ENCODE measurements around the gene CTSD. TPM values are rescaled to one million over a fixed set of nuclear protein-coding genes. Genes with fewer than 3 reads are reported as not detected.

CTSD gene
- total RNA-seq, 1 experiment from 2014 or later: 127 TPM

DNA sequence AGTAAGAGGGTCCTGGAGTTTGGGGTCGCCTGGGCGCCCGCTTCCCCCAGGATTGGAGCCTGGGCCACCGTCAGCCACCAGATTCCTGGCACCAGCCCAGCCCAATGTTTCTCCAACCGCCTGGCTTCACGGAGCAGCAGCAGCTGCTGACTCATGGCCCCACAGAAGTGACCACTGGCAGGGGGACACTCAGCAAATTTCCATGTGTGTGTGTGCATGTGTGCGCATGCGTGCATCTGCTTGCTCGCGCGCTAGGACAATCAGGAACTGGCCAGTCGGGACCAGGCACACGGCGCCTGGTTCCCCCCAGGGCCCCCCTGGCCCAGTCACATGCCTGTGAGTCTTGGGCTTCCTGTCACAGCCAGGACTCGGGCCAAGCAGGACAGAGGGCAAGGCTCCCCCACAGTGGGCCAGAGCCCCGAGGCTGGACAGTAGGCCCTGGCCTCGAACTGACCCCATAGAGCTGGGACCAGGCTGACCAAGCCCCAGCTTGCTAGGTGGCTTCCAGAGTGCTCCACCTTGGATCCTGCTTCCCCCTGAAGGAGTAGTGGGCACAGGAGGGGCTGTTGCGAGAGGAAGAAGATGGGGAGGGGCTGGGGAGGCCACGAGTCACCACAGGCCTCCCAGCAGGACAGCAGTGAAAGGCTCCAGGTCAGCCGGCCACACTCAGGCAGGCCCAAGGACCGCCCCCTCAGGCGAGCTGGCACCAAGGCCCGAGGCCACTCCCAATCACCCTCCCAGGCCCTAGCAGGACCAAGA is 3.2 kb downstream of the CTSD start:
- 0 out of 2 replicates have a peak overlapping the region, but pooled peaks have one; percentile 7 for H3K4me2 ChIP-seq (ENCODE audit: low read length)
- ChIA-PET CTCF (no interaction called here), POLR2A (no interaction called here), RAD21 (ENCODE audit: low non-redundant PET in 1 of 2, low total read pairs in 2 of 2, uncharacterized antibody in 2 of 2, unreplicated experiment in 2 of 2) (no interaction called here)
- no peaks in the 10 kb centered on the region for H4K20me1 ChIP-seq (ENCODE audit: insufficient read depth)
- H3K9me3 ChIP-seq (ENCODE audit: control insufficient read depth in 1 of 2, insufficient read depth in 1 of 2, low read depth in 1 of 2, low read length in 2 of 2): no peaks in the 10 kb centered on the region
- no peaks in the 10 kb centered on the region; a peak in 1 of 4 replicates for H3K36me3 ChIP-seq (ENCODE audit: control insufficient read depth in 1 of 2, insufficient read depth in 2 of 2, low read length in 2 of 2)
- no peak overlapping the region for H3K27ac ChIP-seq (ENCODE audit: low read depth, low read length)
- TF ChIP-seq CBX3 (IDR thresholded peaks at IDR 0.05; ENCODE audit: low read depth): no peak
- TF ChIP-seq TCF7L2 (IDR thresholded peaks at IDR 0.05; ENCODE audit: borderline replicate concordance, extremely low read depth, insufficient read depth, insufficient read length): no peak
- no peak for TF ChIP-seq EZH2 (IDR thresholded peaks at IDR 0.05)
- TF ChIP-seq, protein P1, sequence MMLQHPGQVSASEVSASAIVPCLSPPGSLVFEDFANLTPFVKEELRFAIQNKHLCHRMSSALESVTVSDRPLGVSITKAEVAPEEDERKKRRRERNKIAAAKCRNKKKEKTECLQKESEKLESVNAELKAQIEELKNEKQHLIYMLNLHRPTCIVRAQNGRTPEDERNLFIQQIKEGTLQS (IDR thresholded peaks at IDR 0.05): no peak
- TF ChIP-seq FOSL1 (IDR thresholded peaks at IDR 0.05; ENCODE audit: low read depth): no peak
- no peak for TF ChIP-seq ZFX (IDR thresholded peaks at IDR 0.05)
- TF ChIP-seq SP1 (IDR thresholded peaks at IDR 0.05; ENCODE audit: low read depth): no peak
- no peak for TF ChIP-seq SRF (IDR thresholded peaks at IDR 0.05; ENCODE audit: low read depth)
- no peak for TF ChIP-seq EZH2phosphoT487 (IDR thresholded peaks at IDR 0.05; ENCODE audit: borderline replicate concordance)
- TF ChIP-seq RAD21 (IDR thresholded peaks at IDR 0.05; ENCODE audit: low read depth): no peak
- no peak for TF ChIP-seq YY1 (IDR thresholded peaks at IDR 0.05; ENCODE audit: extremely low read depth, insufficient replicate concordance, low read depth, low read length)
- TF ChIP-seq, protein P2, sequence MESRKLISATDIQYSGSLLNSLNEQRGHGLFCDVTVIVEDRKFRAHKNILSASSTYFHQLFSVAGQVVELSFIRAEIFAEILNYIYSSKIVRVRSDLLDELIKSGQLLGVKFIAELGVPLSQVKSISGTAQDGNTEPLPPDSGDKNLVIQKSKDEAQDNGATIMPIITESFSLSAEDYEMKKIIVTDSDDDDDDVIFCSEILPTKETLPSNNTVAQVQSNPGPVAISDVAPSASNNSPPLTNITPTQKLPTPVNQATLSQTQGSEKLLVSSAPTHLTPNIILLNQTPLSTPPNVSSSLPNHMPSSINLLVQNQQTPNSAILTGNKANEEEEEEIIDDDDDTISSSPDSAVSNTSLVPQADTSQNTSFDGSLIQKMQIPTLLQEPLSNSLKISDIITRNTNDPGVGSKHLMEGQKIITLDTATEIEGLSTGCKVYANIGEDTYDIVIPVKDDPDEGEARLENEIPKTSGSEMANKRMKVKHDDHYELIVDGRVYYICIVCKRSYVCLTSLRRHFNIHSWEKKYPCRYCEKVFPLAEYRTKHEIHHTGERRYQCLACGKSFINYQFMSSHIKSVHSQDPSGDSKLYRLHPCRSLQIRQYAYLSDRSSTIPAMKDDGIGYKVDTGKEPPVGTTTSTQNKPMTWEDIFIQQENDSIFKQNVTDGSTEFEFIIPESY (IDR thresholded peaks at IDR 0.05; ENCODE audit: extremely low read depth, insufficient replicate concordance, low read length): no peak
- H3K27me3 ChIP-seq (ENCODE audit: insufficient read depth, low read length): no peaks in the 10 kb centered on the region
- no peak overlapping the region for H3K9ac ChIP-seq (ENCODE audit: low read length)
- no peak overlapping the region for H2AFZ ChIP-seq (ENCODE audit: low read depth, low read length, poor library complexity, severe bottlenecking)
- ATAC-seq (no peak), DNase-seq (ENCODE audit: low read depth, low spot score) (no peak)
- no peak overlapping the region for H3K4me3 ChIP-seq (replicated peaks in 1 of 2; ENCODE audit: low read depth in 1 of 2, low read length in 2 of 2)
- intact Hi-C loops (cut with micrococcal nuclease): no loop called here
- H3K9me2 ChIP-seq (ENCODE audit: insufficient read depth): no peaks in the 10 kb centered on the region
- peaks cover 17% of the 10 kb centered on the region; the same call in 1 of the 2 replicates for H3K79me2 ChIP-seq (ENCODE audit: insufficient read depth, low read length)
- H3K4me1 ChIP-seq (ENCODE audit: control insufficient read depth in 1 of 2, insufficient read depth in 2 of 2, low read length in 2 of 2): peaks cover 13 to 33% of the 10 kb centered on the region in 2 experiments; a peak in 3 of 4 replicates
- no TSS peak for BruUV-seq (replicated peaks)

Measured in HCT116 (cell line).